Activated CD8-positive, alpha-beta memory T cell treated with anti-CD3 and anti-CD28 coated beads for 24 hours (primary cell): ENCODE results near the gene ACBD3.
A peak's percentile ranks its signal among the peaks of the same experiment; 100 is the strongest.

Experiments
- DNase-seq: peaks from one replicate; pipeline ENCODE4 v3.0.0-alpha.2; 2020

The ACBD3 gene

GRCh38 chr1:226132728-226133503 lies 53.6 kb downstream of the ACBD3 start:
- DNase-seq, result peak; percentile 42

- no peak for DNase-seq
These were observed 54.9 kb downstream of the ACBD3 start for GRCh38 chr1:226131639-226132038.

DNA sequence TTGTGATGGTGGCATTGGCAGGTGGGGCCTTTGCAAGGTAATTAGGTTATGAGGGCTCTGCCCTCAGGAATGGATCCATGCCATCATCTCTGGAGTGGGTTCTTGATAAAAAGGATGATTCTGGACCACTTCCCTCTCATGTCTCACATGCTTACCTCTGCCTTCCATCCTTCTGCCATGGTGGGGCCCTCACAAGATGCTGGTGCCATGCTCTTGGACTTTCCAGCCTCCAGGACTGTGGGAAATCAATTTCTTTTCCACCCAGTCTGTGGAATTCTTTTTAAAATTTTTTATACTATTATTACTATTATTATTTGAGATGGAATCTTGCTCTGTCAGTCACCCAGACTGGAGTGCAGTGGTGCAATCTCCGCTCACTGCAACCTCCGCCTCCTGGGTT lies 57.3 kb downstream of the ACBD3 start:
- DNase-seq, result no peak

- DNase-seq, result no peak
These were observed 58.0 kb downstream of the ACBD3 start for GRCh38 chr1:226128487-226129075.

GRCh38 chr1:226126824-226127569 lies 59.5 kb downstream of the ACBD3 start:
- no peak for DNase-seq

DNA sequence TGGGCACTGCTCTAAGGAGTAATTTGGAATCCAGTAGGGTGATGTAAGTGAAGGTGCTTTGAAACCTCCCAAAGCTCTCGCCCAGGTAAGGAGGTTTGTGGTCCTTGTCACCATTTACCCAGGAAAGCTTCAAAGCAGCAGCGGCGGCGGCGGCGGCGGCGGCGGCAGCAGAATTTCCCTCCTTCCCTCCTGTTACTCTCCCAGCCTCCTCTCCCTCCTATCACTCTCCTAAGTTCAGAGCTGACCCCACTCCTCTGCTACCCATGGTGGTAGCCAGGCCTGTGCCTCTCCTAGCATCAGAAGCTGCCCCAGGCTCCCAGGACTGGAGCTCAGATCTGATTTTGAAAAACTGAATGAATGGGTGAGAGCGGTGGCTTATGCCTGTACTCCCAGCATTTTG lies 60.7 kb downstream of the ACBD3 start:
- no peak for DNase-seq

- peak; percentile 96 for DNase-seq
These were observed 61.4 kb downstream of the ACBD3 start for GRCh38 chr1:226125097-226125630.

GRCh38 chr1:226123591-226124471 lies 62.7 kb downstream of the ACBD3 start:
- no peak for DNase-seq

DNA sequence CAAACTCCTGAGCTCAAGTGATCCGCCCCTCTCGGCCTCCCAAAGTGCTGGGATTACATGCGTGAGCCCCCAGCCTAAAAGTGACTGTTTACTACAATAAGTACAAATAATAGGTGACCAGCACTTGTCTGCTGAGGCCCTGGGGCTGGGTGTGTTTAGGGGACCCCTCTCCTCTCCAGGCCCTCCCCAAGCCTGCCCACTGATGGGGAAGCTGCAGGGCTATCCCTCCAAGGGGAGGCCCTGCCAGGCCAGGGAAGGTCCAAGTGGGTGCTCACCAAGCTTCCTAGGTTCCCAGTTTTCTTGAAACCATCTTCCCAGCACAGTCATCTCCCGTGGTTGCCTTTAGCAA lies 63.4 kb downstream of the ACBD3 start:
- DNase-seq, result no peak

GRCh38 chr1:226121587-226122400 lies 64.7 kb downstream of the ACBD3 start:
- DNase-seq, result peak; percentile 92

DNA sequence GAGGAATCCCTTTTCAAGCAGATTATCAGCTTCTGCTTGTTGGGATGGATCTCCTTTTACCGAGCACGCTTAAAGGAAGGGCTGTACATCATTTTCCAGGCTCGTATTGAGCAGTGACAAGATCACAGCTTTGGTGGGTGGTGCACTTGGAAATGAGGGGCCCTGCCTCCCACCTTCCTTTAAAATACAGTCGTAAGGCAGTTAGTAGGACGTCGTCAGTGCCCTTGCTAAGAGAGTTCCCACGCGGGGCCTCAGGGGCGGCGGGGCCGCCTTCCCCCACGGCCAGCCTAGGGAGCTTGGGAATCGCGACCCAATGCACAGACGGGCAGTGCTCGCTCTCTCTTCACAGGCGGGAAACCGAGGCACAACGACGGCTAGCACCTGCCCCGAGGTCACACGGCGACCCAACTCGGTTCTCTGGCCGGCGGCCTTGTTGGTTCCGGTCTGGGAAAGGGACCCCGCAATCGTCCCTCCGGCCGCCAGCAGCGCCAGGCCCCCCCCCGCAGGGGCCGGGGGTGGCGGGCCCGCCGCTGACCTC lies 65.4 kb downstream of the ACBD3 start:
- no peak for DNase-seq

- no peak for DNase-seq
These were observed 66.1 kb downstream of the ACBD3 start for GRCh38 chr1:226120398-226120797.

- no peak for DNase-seq
These were observed 67.4 kb downstream of the ACBD3 start for GRCh38 chr1:226119169-226119568.

DNA sequence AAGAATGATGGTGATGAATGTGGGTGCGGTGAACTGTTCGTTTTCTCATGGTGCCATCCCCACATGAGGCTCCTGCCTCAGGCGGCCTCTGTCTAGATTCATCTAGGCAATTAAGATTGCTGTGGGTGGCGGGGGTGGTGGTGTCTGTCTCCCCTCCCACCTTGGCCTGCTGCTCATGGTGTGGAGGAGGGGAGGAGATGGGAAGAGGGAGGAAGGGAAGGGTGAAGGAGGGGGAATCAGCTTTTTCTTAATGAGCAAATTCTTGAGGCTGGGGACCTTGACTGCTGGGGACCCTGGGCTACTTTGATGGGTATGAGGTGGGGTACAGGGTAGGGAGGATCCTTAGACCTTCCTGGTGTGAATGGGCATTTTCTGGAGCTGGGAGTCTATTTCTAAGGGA lies 68.2 kb downstream of the ACBD3 start:
- DNase-seq, result no peak

- no peak for DNase-seq
These were observed 69.2 kb downstream of the ACBD3 start for GRCh38 chr1:226117330-226117729.

- DNase-seq, result no peak
These were observed 69.9 kb downstream of the ACBD3 start for GRCh38 chr1:226116673-226117072.

DNA sequence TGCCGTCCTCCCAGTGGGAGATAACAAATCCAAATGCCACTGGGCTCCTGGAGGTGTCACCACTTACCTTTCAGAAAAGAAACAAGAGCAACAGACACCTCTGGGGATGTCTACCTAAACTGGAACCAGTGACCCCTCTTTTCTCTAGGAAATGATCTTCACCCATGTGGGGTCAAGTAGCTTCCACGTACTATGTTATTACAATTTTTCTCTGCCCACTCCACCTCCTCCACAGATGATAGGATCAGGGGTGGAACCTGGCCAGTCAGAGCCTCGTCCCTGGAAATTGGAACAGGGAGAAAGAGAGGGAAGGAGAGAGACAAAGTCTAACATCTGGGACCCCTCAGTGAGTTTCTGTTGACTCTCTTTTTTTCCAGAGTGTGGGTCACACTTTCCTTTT lies 73.9 kb downstream of the ACBD3 start:
- no peak for DNase-seq

- DNase-seq, result no peak
These were observed 74.7 kb downstream of the ACBD3 start for GRCh38 chr1:226111883-226112261.

DNA sequence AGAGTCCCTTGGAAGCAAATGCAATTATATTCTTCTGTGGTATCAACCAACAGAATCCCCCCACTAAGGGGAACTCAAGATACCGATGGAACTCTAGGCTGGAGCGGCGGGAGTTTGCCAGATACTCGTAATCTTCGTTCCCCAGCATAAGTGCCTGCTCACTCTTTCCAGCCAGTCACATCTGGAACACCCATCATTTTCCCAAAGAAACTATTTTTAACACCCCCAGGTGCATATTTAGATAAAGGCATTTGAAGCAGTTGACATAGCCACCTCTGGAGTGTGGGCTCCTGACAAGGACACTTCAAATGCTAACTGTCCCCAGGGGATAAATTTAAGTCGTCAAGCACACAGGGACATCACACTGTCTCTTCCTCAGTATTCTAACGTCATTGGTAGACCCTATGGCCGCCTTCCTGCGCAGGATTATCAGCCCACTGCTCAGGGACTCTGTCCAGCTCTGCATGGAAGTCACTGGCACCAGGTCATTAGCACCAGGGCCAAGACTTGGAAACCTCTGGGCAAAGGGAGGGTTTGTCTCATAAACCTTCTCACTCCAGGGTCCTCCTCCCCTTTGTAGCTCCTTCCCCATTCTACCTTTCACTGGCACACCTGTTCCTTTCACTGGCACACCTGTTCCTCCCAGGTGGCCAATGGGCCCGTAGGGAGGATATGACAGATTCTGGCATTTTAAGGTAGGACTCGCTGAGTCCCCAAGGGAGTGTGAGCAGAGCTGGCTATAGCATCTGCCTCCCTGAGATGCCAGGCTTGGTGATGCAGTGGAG lies 75.3 kb downstream of the ACBD3 start:
- DNase-seq, result no peak

- peak; percentile 90 for DNase-seq
These were observed 76.1 kb downstream of the ACBD3 start for GRCh38 chr1:226110249-226111097.
